Body of pancreas (tissue), 4 donors: ENCODE results near the gene PPT2.
"Not testable (repeated sequence)": the region's sequence is repeated elsewhere in the genome, so short reads cannot be mapped to it uniquely, and the experiment has no call there.

Experiments
- POLR2A ChIP-seq, 3 donors: fragments of 450-650 bp; IDR thresholded peaks; one replicate each; pipeline ENCODE4 v1.6.1; 2016; ENCODE audit warnings: antibody characterized with exemption in 3 of 3, mild to moderate bottlenecking in 2 of 3
- TF ChIP-seq, protein P1 (sequence below), 7 experiments: fragments of 450-650 bp in 4 of 7; fragments of 200-600 bp in 3 of 7; sonication (generic) in 3 of 7; IDR thresholded peaks; one replicate each; pipeline ENCODE4 v1.5.1; 2016 to 2019; ENCODE audit warnings: antibody characterized with exemption in 7 of 7

GRCh38 chr6:32187725-32188380 is 33.9 kb downstream of the PPT2 start:
- TF ChIP-seq, protein P1, sequence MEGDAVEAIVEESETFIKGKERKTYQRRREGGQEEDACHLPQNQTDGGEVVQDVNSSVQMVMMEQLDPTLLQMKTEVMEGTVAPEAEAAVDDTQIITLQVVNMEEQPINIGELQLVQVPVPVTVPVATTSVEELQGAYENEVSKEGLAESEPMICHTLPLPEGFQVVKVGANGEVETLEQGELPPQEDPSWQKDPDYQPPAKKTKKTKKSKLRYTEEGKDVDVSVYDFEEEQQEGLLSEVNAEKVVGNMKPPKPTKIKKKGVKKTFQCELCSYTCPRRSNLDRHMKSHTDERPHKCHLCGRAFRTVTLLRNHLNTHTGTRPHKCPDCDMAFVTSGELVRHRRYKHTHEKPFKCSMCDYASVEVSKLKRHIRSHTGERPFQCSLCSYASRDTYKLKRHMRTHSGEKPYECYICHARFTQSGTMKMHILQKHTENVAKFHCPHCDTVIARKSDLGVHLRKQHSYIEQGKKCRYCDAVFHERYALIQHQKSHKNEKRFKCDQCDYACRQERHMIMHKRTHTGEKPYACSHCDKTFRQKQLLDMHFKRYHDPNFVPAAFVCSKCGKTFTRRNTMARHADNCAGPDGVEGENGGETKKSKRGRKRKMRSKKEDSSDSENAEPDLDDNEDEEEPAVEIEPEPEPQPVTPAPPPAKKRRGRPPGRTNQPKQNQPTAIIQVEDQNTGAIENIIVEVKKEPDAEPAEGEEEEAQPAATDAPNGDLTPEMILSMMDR (IDR thresholded peaks at IDR 0.05) = not testable (repeated sequence)
- not testable (repeated sequence) for TF ChIP-seq POLR2A (IDR thresholded peaks at IDR 0.05)
